SK-N-SH (cell line): Measurements from ENCODE around the gene DEFB127.

ENCODE experiments used
- MEF2A ChIP-seq: IDR thresholded peaks from 2 replicates; pipeline ENCODE4 v1.4.0; 2012; ENCODE audit warnings: low read depth, borderline replicate concordance
- MXI1 ChIP-seq: IDR thresholded peaks from 2 replicates; pipeline ENCODE4 v1.6.1; 2012; ENCODE audit warnings: mild to moderate bottlenecking, low read depth, low read length, improper control_type of control experiment
- RAD21 ChIP-seq: IDR thresholded peaks from 2 replicates; pipeline ENCODE4 v1.6.1; 2012; ENCODE audit warnings: mild to moderate bottlenecking, low read length
- RFX5 ChIP-seq: IDR thresholded peaks from 2 replicates; pipeline ENCODE4 v1.6.1; 2012; ENCODE audit warnings: mild to moderate bottlenecking, improper control_type of control experiment, low read length
- SMC3 ChIP-seq: IDR thresholded peaks from 2 replicates; pipeline ENCODE4 v1.6.1; 2012; ENCODE audit warnings: low read depth, low read length, improper control_type of control experiment
- TF ChIP-seq, protein P1 (sequence below): fragments of 200-600 bp; sonication (generic); IDR thresholded peaks from 2 replicates; pipeline ENCODE4 v1.6.1; 2017; ENCODE audit warnings: antibody characterized with exemption, mild to moderate bottlenecking, moderate library complexity

DNA sequence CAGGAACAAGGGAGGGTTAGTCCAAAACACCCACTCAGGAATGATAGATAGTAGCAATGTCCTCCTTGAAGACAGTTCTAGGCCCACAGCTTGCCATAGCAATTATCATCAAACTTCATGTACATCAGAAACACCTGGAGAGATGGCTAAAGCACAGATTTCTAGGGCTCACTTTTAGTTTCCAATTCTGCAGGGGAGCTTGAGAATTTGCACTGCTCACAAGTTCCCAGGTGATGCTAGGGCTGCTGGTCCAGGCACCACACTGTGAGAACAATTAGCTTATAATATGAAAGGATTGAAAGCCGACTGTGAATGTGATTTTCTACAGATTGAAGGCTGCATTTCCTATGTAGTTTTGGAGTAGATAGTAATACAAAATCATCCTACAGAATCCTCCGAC is 11.4 kb upstream of the DEFB127 start:
- no peak for TF ChIP-seq RAD21
- TF ChIP-seq RFX5, result no peak
- TF ChIP-seq MXI1, result no peak
- TF ChIP-seq MEF2A, result no peak
- no peak for TF ChIP-seq SMC3
- TF ChIP-seq, protein P1, sequence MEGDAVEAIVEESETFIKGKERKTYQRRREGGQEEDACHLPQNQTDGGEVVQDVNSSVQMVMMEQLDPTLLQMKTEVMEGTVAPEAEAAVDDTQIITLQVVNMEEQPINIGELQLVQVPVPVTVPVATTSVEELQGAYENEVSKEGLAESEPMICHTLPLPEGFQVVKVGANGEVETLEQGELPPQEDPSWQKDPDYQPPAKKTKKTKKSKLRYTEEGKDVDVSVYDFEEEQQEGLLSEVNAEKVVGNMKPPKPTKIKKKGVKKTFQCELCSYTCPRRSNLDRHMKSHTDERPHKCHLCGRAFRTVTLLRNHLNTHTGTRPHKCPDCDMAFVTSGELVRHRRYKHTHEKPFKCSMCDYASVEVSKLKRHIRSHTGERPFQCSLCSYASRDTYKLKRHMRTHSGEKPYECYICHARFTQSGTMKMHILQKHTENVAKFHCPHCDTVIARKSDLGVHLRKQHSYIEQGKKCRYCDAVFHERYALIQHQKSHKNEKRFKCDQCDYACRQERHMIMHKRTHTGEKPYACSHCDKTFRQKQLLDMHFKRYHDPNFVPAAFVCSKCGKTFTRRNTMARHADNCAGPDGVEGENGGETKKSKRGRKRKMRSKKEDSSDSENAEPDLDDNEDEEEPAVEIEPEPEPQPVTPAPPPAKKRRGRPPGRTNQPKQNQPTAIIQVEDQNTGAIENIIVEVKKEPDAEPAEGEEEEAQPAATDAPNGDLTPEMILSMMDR, result no peak
